Activated naive CD4-positive, alpha-beta T cell treated with anti-CD3 and anti-CD28 coated beads, Interleukin-2, amount 50 U/mL, for 16 hours (primary cell): ENCODE data around the gene PTPN14.
"Not testable (repeated sequence)": the region's sequence is repeated elsewhere in the genome, so short reads cannot be mapped to it uniquely, and the experiment has no call there.

Experiments used
- DNase-seq: peaks from one replicate; pipeline ENCODE4 v3.0.0-alpha.2; 2020

The PTPN14 gene

DNA sequence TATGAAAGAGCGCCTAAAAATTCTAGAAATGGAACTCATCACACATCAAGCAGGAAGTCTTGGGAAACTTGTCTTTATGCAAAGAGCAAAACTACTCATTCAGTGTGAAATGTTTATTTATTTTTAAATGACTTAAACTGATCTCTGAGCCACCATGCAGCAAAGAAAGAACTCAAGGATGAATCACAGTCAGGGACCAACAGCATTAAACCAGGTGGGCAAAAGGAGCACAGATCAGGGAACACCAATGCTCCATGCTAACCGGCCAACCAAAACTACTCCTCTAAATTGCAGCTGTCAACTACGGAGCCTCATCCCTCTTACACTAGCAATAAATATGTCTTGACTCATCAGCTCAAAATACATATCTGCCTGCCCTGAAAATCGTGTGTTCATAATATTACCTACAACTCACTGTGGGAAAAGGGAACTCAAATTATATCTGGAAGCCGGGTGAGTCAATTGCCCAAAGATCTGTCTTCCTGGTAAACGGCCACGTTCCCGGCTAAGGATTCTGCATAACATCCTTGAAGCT is 129.2 kb downstream of the PTPN14 start:
- DNase-seq: no peak

DNA sequence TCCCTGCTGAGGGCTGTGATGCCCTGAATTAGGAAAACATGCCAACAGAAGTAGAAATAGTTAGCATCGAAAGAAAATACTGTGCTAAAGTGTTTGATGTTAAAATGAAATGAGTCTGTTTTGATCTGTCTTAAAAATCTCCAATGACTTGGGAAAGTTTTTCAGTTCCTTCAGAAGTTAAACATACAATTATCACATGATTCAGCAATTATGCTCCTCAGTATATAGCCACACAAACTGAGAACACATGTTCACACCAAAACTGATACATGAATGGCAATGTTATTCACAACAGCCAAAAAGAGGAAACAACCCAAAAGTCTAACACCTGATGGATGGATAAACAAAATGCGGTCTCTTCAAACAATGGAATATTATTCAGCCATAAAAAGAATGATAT is 130.6 kb downstream of the PTPN14 start:
- no peak for DNase-seq

GRCh38 chr1:214420341-214420740 is 131.1 kb downstream of the PTPN14 start:
- DNase-seq: no peak

DNA sequence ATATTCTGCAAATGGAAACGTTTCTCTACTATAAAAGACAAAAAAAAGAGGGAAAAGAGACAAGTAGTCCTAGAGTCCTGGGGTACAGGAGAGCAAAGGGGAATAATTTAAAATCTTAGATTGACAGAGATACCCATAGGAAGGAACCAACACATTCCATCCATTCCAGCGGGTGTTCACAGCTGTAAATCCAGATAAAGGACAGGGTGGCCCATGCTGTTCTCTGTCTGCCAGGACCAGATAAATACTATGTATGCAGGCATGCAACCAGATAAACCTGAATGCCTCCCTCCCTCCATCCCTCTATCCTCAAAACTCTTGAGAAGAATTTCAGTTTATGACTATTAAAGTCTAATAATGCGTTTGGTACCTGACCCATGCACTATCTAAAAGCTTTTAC is 131.8 kb downstream of the PTPN14 start:
- DNase-seq: no peak

GRCh38 chr1:214418391-214418790 is 133.0 kb downstream of the PTPN14 start:
- no peak for DNase-seq

DNA sequence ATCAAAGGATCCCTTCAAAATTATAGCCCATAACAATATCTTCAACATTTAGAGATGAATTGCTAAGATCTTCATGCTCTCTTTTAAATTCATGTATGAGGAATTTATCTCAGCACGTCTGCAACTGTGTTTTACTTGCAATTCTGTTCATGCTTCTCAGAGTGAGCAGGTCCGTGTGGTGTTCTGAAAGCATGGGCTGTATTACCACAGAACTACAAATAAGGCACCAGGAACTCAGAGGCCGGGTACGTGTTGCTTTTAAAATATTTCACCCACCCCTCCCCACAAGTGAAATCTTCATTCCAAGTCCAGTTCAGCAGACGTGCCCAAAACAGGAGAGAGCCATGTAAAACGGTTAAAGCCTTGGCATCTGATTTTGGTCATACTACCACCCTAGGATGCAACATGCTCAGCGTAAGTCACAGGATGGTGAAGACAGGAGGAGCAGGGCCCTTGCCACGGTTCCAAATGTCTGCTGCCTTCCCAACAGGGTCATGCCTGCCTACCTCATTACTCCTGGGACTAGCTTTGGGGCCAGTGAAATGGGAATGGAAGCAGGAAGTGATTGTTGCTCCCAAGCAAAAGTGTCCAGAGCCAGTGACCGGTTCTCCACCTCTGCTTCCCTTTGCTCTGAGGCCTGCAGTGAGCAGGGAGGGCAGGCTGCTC is 133.7 kb downstream of the PTPN14 start:
- DNase-seq: no peak

GRCh38 chr1:214416858-214417257 is 134.5 kb downstream of the PTPN14 start:
- DNase-seq: no peak

DNA sequence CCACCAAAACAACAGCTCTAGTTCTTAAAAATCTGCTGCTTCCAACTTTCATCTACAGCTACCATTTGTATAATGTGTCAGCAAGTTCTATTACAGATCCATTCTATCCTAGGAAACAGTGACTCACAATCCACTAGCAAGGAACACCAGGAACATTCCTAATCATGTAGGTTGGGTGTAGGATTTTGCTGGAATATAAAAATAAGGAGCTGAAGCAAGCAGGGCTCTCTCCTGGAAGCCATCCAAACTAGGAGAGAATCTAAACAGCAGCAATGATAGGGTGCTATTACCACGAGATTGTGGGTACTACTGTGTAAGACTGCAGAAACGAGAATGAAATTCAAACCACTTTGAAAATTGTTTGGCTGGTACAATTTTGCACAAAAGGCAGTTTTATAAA is 135.0 kb downstream of the PTPN14 start:
- DNase-seq: no peak

- DNase-seq: no peak
Measured at GRCh38 chr1:214415131-214415530, 136.3 kb downstream of the PTPN14 start.

GRCh38 chr1:214414691-214415090 is 136.7 kb downstream of the PTPN14 start:
- DNase-seq: no peak

GRCh38 chr1:214413315-214413714 is 138.1 kb downstream of the PTPN14 start:
- no peak for DNase-seq

DNA sequence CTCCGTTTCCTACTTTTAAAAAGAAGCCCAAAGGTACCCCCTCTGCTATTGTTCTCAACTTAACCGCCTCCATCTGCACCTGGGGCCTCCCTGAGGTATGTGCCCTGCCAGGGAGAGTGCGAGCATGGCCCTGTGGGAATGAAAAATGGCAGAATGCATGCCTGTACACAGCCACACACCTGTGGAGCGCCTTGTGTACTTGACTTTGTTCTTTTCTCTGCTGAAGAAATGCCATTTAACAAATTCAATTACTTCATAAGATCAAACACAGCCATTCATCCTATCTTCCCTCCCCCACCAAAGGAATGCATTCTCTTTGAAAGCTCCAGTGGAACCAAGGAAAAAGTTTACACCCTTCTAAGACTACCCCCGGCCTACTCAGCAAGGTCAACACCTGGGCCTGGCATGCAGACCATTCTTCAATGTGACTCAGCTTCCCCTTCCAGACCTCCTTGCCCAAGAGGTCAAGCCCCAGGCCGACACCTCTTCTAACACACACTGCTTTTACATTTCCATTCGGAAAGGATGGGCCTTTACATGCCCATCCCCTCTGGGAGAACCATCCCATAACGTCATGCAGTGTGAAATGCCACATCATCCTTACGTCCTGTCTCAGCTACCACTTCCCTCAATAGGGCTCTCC is 146.7 kb downstream of the PTPN14 start:
- DNase-seq: no peak

DNA sequence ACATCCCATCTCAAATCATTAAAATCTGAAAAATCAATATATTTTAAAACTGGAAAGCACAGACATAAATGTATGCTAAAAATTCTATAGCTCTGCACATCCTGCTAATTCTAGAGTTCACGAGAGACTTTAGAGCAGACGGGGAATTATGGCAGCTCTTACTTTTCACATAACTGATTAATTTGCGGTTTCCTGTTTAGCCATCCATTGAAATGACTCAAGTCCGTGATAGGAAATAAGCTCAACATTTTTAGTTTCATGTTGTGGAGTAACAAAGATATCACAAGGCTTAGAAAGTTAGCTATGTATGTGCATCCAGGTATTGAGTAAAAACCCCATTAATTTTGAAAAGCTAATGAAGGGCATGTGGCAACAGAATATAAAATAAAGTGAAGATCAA is 147.2 kb downstream of the PTPN14 start:
- no peak for DNase-seq

DNA sequence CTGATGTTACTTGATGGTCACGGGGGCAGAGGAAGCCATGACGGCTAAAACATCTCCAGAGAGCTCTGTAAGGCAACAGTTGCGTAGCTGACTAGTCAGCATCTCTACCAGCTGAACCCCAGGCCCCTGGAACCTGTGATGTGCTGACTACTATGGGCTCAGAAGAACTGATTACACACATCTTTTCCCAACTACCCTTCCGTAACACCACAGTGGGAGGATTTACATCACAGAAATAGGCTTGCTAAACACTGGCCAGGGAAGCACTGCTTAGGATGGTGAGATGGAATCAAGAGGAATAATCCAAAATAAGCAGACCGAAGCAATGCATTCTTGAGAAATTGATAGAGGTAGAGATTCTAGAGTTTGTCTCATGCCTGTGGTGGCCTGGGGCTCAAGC is 148.0 kb downstream of the PTPN14 start:
- no peak for DNase-seq

GRCh38 chr1:214402613-214403083 is 148.8 kb downstream of the PTPN14 start:
- DNase-seq: no peak

GRCh38 chr1:214401666-214402065 is 149.7 kb downstream of the PTPN14 start:
- no peak for DNase-seq

DNA sequence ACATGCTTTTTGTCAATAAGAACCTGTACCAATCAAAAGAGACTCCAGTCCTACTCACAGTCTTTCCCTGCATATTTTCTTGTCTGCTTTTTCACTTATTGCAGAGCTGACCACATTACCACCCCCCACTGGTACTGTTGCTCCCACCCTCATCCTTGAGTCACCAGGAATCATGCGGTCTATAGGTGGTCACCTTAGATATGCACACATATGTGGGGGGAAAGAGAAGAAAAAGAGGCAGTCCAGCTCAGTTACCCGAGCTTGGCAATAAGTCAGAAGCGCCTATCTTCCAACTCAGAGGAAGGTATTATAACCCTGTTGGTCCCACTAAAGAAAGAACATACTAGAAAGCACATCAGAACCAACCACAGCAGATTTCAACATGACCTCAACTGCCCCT is 151.3 kb downstream of the PTPN14 start:
- DNase-seq: no peak

- no peak for DNase-seq
Measured at GRCh38 chr1:214398490-214398889, 152.9 kb downstream of the PTPN14 start.

GRCh38 chr1:214397497-214397896 is 153.9 kb downstream of the PTPN14 start:
- no peak for DNase-seq

DNA sequence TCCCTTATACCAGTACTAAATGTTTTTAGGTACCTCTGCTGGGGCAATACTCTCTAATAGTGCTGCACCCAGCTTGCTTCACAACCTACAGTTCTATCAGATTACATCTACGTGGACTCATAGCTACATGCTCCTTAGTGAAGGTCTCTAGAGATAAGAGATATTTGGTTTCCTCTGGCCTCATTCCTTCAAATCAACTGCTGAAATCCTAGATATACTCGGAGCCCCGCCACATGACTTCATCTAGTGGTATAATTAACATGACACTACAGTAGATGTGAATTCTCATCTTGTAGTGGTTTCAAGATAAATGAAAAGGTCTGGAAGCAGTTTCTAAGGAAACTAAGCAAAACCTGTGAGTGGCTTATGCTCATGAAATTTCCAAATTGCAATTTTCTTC is 155.1 kb downstream of the PTPN14 start:
- DNase-seq: no peak

DNA sequence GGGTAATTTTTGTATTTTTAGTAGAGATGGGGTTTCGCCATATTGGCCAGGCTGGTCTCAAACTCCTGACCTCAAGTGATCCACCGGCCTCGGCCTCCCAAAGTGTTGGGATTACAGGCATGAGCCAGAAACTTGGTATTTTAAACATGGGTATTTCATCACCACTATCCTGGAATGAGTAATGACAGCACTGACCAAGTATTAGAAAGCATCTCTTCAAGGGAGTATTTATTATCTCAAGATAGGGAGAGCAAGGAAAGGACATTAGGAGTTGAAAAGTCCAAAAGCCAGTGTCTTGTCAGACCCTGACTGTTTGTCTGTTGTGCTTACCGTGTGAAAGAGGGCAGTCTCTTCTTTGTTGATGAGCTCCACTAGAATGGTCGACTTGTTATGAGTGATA is 156.8 kb downstream of the PTPN14 start:
- DNase-seq: not testable (repeated sequence)

DNA sequence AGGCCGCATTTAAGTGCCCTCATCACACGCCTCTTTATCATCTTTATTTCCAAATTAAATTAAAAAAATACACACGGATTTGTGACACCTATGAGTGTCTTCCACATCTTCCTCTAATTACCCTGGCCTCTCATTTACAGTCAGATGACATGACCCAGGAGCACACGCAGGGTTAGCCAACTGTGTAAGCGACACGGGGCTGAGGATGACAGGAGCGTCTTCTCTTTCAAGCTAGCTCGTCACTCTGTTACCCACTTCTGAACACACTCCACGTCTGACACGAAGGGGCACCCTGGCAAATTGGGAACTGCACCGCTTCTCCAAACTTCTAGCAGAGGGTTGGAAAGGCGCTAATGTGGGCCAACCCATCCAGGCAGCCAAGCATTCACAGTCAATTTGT is 158.3 kb downstream of the PTPN14 start:
- DNase-seq: no peak

DNA sequence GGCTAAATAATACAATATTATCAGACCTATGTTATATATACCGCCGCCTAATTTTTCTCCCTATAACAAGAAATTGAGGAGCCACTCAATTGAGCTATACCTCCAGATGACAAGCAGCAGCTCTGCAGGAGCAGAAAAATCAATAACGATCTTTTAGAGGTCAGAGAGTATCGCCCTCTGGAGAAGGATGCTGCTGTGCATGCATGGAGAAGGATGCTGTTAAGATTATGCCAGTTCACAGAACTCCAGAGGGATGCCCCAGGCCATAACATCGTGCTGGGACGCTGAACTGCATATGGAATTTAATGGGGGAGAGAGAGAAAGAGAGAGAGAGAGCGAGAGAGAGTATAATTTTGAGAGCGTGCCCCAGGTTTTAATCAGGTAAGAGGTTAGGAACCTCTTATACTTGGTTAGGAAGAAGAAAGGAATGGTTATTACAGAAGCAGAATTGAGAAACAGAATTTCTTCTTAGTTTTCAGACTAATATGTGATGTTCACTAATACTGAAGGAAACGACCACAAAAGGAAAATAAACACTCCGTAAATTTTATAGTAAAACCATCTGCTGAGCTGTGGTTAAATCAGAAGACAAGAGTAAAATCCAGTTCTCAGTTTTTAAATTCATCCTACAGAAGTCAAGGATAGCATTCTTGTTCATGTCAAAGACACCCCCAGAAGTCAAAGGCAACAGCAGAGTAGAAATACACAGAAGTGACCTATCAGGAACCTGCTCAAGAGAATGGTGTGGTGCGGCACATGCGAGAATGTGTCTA is 159.3 kb downstream of the PTPN14 start:
- DNase-seq: no peak

GRCh38 chr1:214389734-214390133 is 161.7 kb downstream of the PTPN14 start:
- no peak for DNase-seq
